MM.1S (cell line): ENCODE data around the gene PACC1.
A peak's percentile ranks its signal among the peaks of the same experiment; 100 is the strongest.

Experiments used
- DNase-seq: peaks from one replicate; pipeline ENCODE4 v3.0.0-alpha.2; 2015
- H2AFZ ChIP-seq: fragments of 300-600 bp; sonication (generic); 2 replicates; pipeline ENCODE4 v1.6.0; 2016; ENCODE audit warnings: antibody characterized with exemption, low read length
- H3F3A ChIP-seq: fragments of 300-600 bp; sonication (generic); 2 replicates; pipeline ENCODE4 v1.6.1; 2016; ENCODE audit warnings: mild to moderate bottlenecking, antibody characterized with exemption, low read length, moderate library complexity, mixed read lengths; ENCODE audit not compliant: insufficient read depth
- H3K27ac ChIP-seq: fragments of 300-600 bp; sonication (generic); 2 replicates; pipeline ENCODE4 v1.5.1; 2016; ENCODE audit warnings: mild to moderate bottlenecking, low read length
- H3K27me3 ChIP-seq: fragments of 300-600 bp; sonication (generic); replicated peaks from 2 replicates; pipeline ENCODE4 v1.6.0; 2016; ENCODE audit warnings: low read length; ENCODE audit not compliant: insufficient read depth
- H3K36me3 ChIP-seq: fragments of 300-600 bp; sonication (generic); replicated peaks from 2 replicates; pipeline ENCODE4 v1.6.1; 2016; ENCODE audit warnings: mild to moderate bottlenecking, low read length, mixed read lengths; ENCODE audit not compliant: insufficient read depth
- H3K4me1 ChIP-seq: fragments of 300-600 bp; sonication (generic); 2 replicates; pipeline ENCODE4 v1.6.1; 2016; ENCODE audit warnings: low read length, mixed read lengths
- H3K4me2 ChIP-seq: fragments of 300-600 bp; sonication (generic); 2 replicates; pipeline ENCODE4 v1.6.0; 2016; ENCODE audit warnings: low read depth, low read length
- H3K4me3 ChIP-seq: fragments of 300-600 bp; sonication (generic); 2 replicates; pipeline ENCODE4 v1.5.1; 2016; ENCODE audit warnings: low read length, mixed read lengths
- H3K79me2 ChIP-seq: fragments of 300-600 bp; sonication (generic); 2 replicates; pipeline ENCODE4 v1.6.1; 2016; ENCODE audit warnings: mixed run types, low read length, mixed read lengths
- H3K9ac ChIP-seq: fragments of 300-600 bp; sonication (generic); 2 replicates; pipeline ENCODE4 v1.6.1; 2016; ENCODE audit warnings: low read length, mixed read lengths
- H3K9me2 ChIP-seq: fragments of 300-600 bp; sonication (generic); replicated peaks from 2 replicates; pipeline ENCODE4 v1.6.1; 2016; ENCODE audit warnings: mild to moderate bottlenecking, low read length, mixed read lengths; ENCODE audit not compliant: insufficient read depth
- H3K9me3 ChIP-seq: fragments of 300-600 bp; sonication (generic); replicated peaks from 2 replicates; pipeline ENCODE4 v1.6.1; 2016; ENCODE audit warnings: mild to moderate bottlenecking, low read length, mixed read lengths; ENCODE audit not compliant: insufficient read depth
- H4K20me1 ChIP-seq: fragments of 300-600 bp; sonication (generic); 2 replicates; pipeline ENCODE4 v1.6.1; 2016; ENCODE audit warnings: mild to moderate bottlenecking, low read length, moderate library complexity, mixed read lengths; ENCODE audit not compliant: insufficient read depth
- CTCF ChIP-seq: fragments of 300-600 bp; sonication (generic); IDR thresholded peaks from 2 replicates; pipeline ENCODE4 v1.5.1; 2016; ENCODE audit warnings: antibody characterized with exemption, low read length, mixed read lengths
- EZH2 ChIP-seq: fragments of 300-600 bp; sonication (generic); optimal IDR thresholded peaks from 2 replicates; pipeline ENCODE3; 2017; ENCODE audit warnings: low read depth, mild to moderate bottlenecking, antibody characterized with exemption, low read length, mixed read lengths
- EZH2phosphoT487 ChIP-seq: fragments of 300-600 bp; sonication (generic); IDR thresholded peaks from 2 replicates; pipeline ENCODE4 v1.6.1; 2018; ENCODE audit warnings: antibody characterized with exemption, low read length

Gene PACC1

GRCh38 chr1:212423879-212424278, 9.2 kb upstream of the PACC1 start:
- no peak for DNase-seq

GRCh38 chr1:212421165-212421564, 6.5 kb upstream of the PACC1 start:
- H3K79me2 ChIP-seq: no peaks in the 10 kb centered on the region
- no peaks in the 10 kb centered on the region for H3K9me3 ChIP-seq
- no peaks in the 10 kb centered on the region for H3K4me1 ChIP-seq
- no peaks in the 10 kb centered on the region for H4K20me1 ChIP-seq
- no peak overlapping the region for H3K4me2 ChIP-seq
- no peaks in the 10 kb centered on the region for H3F3A ChIP-seq
- no peak overlapping the region for H3K27ac ChIP-seq
- TF ChIP-seq EZH2 (no peak), EZH2phosphoT487 (no peak), CTCF (no peak)
- H3K4me3 ChIP-seq: no peak overlapping the region
- H3K9me2 ChIP-seq: no peaks in the 10 kb centered on the region
- no peaks in the 10 kb centered on the region for H3K27me3 ChIP-seq
- no peaks in the 10 kb centered on the region for H3K36me3 ChIP-seq
- H3K9ac ChIP-seq: no peak overlapping the region
- no peak overlapping the region for H2AFZ ChIP-seq
- DNase-seq: no peak

More at GRCh38 chr1:212423879-212424278, 9.2 kb upstream of the PACC1 start:
- H3K9me2 ChIP-seq: no peaks in the 10 kb centered on the region
- H3K36me3 ChIP-seq: no peaks in the 10 kb centered on the region
- TF ChIP-seq CTCF: no peak
- TF ChIP-seq EZH2: no peak
- no peak for TF ChIP-seq EZH2phosphoT487
- no peak overlapping the region for H2AFZ ChIP-seq
- no peaks in the 10 kb centered on the region for H3K27me3 ChIP-seq
- no peaks in the 10 kb centered on the region for H4K20me1 ChIP-seq
- H3K9ac ChIP-seq: no peak overlapping the region
- H3K4me1 ChIP-seq: no peaks in the 10 kb centered on the region
- no peaks in the 10 kb centered on the region for H3F3A ChIP-seq
- H3K27ac ChIP-seq: no peak overlapping the region
- no peaks in the 10 kb centered on the region for H3K79me2 ChIP-seq
- no peak overlapping the region for H3K4me3 ChIP-seq
- H3K9me3 ChIP-seq: no peaks in the 10 kb centered on the region
- H3K4me2 ChIP-seq: no peak overlapping the region

GRCh38 chr1:212415107-212415841, 588 bp upstream of the PACC1 start:
- Histone ChIP-seq H3F3A (no peaks in the 10 kb centered on the region), H3K4me3 (peak overlapping the region; percentile 86), H3K79me2 (no peaks in the 10 kb centered on the region), H3K9me2 (no peaks in the 10 kb centered on the region), H3K27me3 (no peaks in the 10 kb centered on the region), H4K20me1 (no peaks in the 10 kb centered on the region), H3K27ac (no peak overlapping the region), H3K9ac (peak overlapping the region; percentile 55; the same call in 1 of the 2 replicates), H3K36me3 (no peaks in the 10 kb centered on the region), H3K9me3 (no peaks in the 10 kb centered on the region), H3K4me2 (peak overlapping the region; percentile 75), H3K4me1 (0 out of 2 replicates have a peak, but pooled peaks cover 6% of the 10 kb centered on the region), H2AFZ (peak overlapping the region; percentile 89)
- DNase-seq: no peak
- TF ChIP-seq EZH2phosphoT487: no peak

- H3K36me3 ChIP-seq: no peaks in the 10 kb centered on the region
- H3K79me2 ChIP-seq: no peaks in the 10 kb centered on the region
- H3K9me2 ChIP-seq: no peaks in the 10 kb centered on the region
- no peak for DNase-seq
- H3K4me3 ChIP-seq: peak overlapping the region; percentile 86
- H3K4me2 ChIP-seq: peak overlapping the region; percentile 75
- H3K9me3 ChIP-seq: no peaks in the 10 kb centered on the region
- H4K20me1 ChIP-seq: no peaks in the 10 kb centered on the region
- peak overlapping the region; percentile 55; the same call in 1 of the 2 replicates for H3K9ac ChIP-seq
- H3K4me1 ChIP-seq: 0 out of 2 replicates have a peak, but pooled peaks cover 6% of the 10 kb centered on the region
- no peaks in the 10 kb centered on the region for H3F3A ChIP-seq
- peak overlapping the region; percentile 89 for H2AFZ ChIP-seq
- TF ChIP-seq CTCF (no peak), EZH2 (no peak), EZH2phosphoT487 (no peak)
- H3K27me3 ChIP-seq: no peaks in the 10 kb centered on the region
- H3K27ac ChIP-seq: no peak overlapping the region
These were observed 771 bp downstream of the PACC1 start for GRCh38 chr1:212413902-212414327.
